ENCODE results near the gene ASMTL.

- TF ChIP-seq, protein P1, sequence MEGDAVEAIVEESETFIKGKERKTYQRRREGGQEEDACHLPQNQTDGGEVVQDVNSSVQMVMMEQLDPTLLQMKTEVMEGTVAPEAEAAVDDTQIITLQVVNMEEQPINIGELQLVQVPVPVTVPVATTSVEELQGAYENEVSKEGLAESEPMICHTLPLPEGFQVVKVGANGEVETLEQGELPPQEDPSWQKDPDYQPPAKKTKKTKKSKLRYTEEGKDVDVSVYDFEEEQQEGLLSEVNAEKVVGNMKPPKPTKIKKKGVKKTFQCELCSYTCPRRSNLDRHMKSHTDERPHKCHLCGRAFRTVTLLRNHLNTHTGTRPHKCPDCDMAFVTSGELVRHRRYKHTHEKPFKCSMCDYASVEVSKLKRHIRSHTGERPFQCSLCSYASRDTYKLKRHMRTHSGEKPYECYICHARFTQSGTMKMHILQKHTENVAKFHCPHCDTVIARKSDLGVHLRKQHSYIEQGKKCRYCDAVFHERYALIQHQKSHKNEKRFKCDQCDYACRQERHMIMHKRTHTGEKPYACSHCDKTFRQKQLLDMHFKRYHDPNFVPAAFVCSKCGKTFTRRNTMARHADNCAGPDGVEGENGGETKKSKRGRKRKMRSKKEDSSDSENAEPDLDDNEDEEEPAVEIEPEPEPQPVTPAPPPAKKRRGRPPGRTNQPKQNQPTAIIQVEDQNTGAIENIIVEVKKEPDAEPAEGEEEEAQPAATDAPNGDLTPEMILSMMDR (conservative IDR thresholded peaks at IDR 0.05): no peak
- TF ChIP-seq EZH2 (IDR thresholded peaks at IDR 0.05; ENCODE audit: low read depth): no peak
Measured at GRCh38 chrX:1451661-1452515, 821 bp downstream of the ASMTL start.

Measured in PC-9 (cell line).